H1 (cell line): ENCODE measurements around the gene TMEM59L. TPM values are rescaled to one million over a fixed set of nuclear protein-coding genes. Genes with fewer than 3 reads are reported as not detected.

Source experiments
- CTCF ChIA-PET: fragments of 300-600 bp; sonication (Branson Sonifier 250); formaldehyde crosslinking; loops from one replicate; lab custom pipeline; 2021; ENCODE audit not compliant: partially characterized antibody; lab: Charles Lee
- POLR2A ChIA-PET: fragments of 300-600 bp; sonication (Branson Sonifier 250); formaldehyde crosslinking; loops from one replicate; lab custom pipeline; 2021; ENCODE audit warnings: inconsistent platforms; ENCODE audit not compliant: partially characterized antibody; lab: Charles Lee
- DNase-seq, 2 experiments: peaks; one replicate each; pipeline versions ENCODE4 v3.0.0 to v3.0.0-alpha.2; 2010 to 2022; ENCODE audit warnings: low spot score in 2 of 2, low read depth in 1 of 2, mixed read lengths in 1 of 2
- FAIRE-seq: peaks from 2 replicates; lab custom pipeline; 2011; peaks lifted over from hg19 to GRCh38; lab: Jason Lieb, UNC
- H2AFZ ChIP-seq: 2 replicates; pipeline ENCODE4 v1.8.1; 2012; ENCODE audit warnings: low read length, inconsistent platforms
- H2AK5ac ChIP-seq: 2 replicates; pipeline ENCODE4 v1.6.1; 2013; ENCODE audit warnings: low read depth, low read length
- H2BK120ac ChIP-seq: replicated peaks from 2 replicates; pipeline ENCODE3; 2013; ENCODE audit warnings: low read depth, low read length, inconsistent platforms
- H2BK12ac ChIP-seq: 2 replicates; pipeline ENCODE4 v1.6.1; 2013; ENCODE audit warnings: low read depth, low read length
- H2BK15ac ChIP-seq: 2 replicates; pipeline ENCODE4 v1.6.1; 2013; ENCODE audit warnings: low read length
- H2BK20ac ChIP-seq: 2 replicates; pipeline ENCODE4 v1.6.1; 2013; ENCODE audit warnings: low read length
- H2BK5ac ChIP-seq: 2 replicates; pipeline ENCODE4 v1.6.1; 2013; ENCODE audit warnings: low read depth, low read length
- H3K14ac ChIP-seq: 2 replicates; pipeline ENCODE4 v1.6.1; 2013; ENCODE audit warnings: inconsistent platforms; ENCODE audit not compliant: insufficient read length
- H3K18ac ChIP-seq: 2 replicates; pipeline ENCODE4 v1.6.1; 2013; ENCODE audit warnings: low read length; ENCODE audit errors: extremely low read depth
- H3K23ac ChIP-seq: 2 replicates; pipeline ENCODE4 v1.6.1; 2013; ENCODE audit warnings: inconsistent platforms; ENCODE audit not compliant: insufficient read length
- H3K23me2 ChIP-seq: 2 replicates; pipeline ENCODE4 v1.6.1; 2013; ENCODE audit warnings: low read depth, low read length
- H3K27ac ChIP-seq: 2 replicates; pipeline ENCODE4 v1.6.1; 2011; ENCODE audit warnings: low read depth, low read length, inconsistent platforms
- H3K27me3 ChIP-seq, 4 experiments: replicated peaks in 1 of 4; 1 replicate in 1 of 4; 2 replicates in 3 of 4; pipeline versions ENCODE4 v1.6.1 to v1.8.1; 2011 to 2013; ENCODE audit warnings: low read length in 3 of 4, mild to moderate bottlenecking in 3 of 4, inconsistent platforms in 2 of 4, mixed read lengths in 2 of 4, moderate library complexity in 1 of 4; ENCODE audit not compliant: control insufficient read depth in 3 of 4, insufficient read depth in 3 of 4; ENCODE audit errors: extremely low read depth in 1 of 4
- H3K36me3 ChIP-seq, 4 experiments: 2 replicates each; pipeline versions ENCODE4 v1.6.1 to v1.8.1; 2011 to 2013; ENCODE audit warnings: mild to moderate bottlenecking in 4 of 4, low read length in 3 of 4, moderate library complexity in 2 of 4, control low read depth in 1 of 4, inconsistent platforms in 1 of 4; ENCODE audit not compliant: insufficient read depth in 4 of 4, control insufficient read depth in 2 of 4
- H3K4ac ChIP-seq: replicated peaks from 2 replicates; pipeline ENCODE3; 2013; ENCODE audit warnings: low read length, low read depth, mixed read lengths, inconsistent platforms; ENCODE audit not compliant: insufficient read length
- H3K4me1 ChIP-seq, 4 experiments: replicated peaks in 1 of 4; 1 replicate in 1 of 4; 2 replicates in 3 of 4; pipeline versions ENCODE4 v1.6.1 to v1.8.1; 2011 to 2013; ENCODE audit warnings: low read length in 3 of 4, inconsistent platforms in 2 of 4, mixed read lengths in 1 of 4; ENCODE audit not compliant: insufficient read depth in 4 of 4, control insufficient read depth in 3 of 4
- H3K4me2 ChIP-seq, 2 experiments: 2 replicates each; pipeline versions ENCODE4 v1.6.1 to v1.8.1; 2011 to 2013; ENCODE audit warnings: low read depth in 2 of 2, low read length in 2 of 2, control low read depth in 1 of 2, inconsistent platforms in 1 of 2, mild to moderate bottlenecking in 1 of 2; ENCODE audit not compliant: insufficient read depth in 1 of 2
- H3K4me3 ChIP-seq, 4 experiments: fragments of 200-600, 300-600 bp in 1 of 4; sonication (generic), shearing (Covaris generic), sonication (Bioruptor Twin) in 1 of 4; 2 replicates each; pipeline versions ENCODE4 v1.5.1 to v1.8.1; 2011 to 2016; ENCODE audit warnings: low read length in 4 of 4, low read depth in 3 of 4, control low read depth in 2 of 4, inconsistent platforms in 2 of 4, mild to moderate bottlenecking in 2 of 4, mixed read lengths in 1 of 4, moderate library complexity in 1 of 4; ENCODE audit not compliant: insufficient read depth in 2 of 4; ENCODE audit errors: extremely low read depth in 1 of 4
- H3K56ac ChIP-seq: replicated peaks from 2 replicates; pipeline ENCODE3; 2013; ENCODE audit warnings: low read depth, mild to moderate bottlenecking, mixed read lengths, low read length, inconsistent platforms; ENCODE audit not compliant: insufficient read length
- H3K79me1 ChIP-seq: 2 replicates; pipeline ENCODE4 v1.6.1; 2013; ENCODE audit warnings: low read depth, low read length, control low read depth
- H3K79me2 ChIP-seq, 2 experiments: 2 replicates each; pipeline versions ENCODE4 v1.6.1 to v1.8.1; 2012 to 2013; ENCODE audit warnings: low read length in 2 of 2, mild to moderate bottlenecking in 2 of 2, inconsistent platforms in 1 of 2; ENCODE audit not compliant: insufficient read depth in 2 of 2, control insufficient read depth in 1 of 2
- H3K9ac ChIP-seq, 4 experiments: replicated peaks in 1 of 4; 1 replicate in 1 of 4; 2 replicates in 3 of 4; pipeline versions ENCODE4 v1.6.1 to v1.8.1; 2011 to 2013; ENCODE audit warnings: low read depth in 3 of 4, low read length in 3 of 4, control low read depth in 2 of 4, mild to moderate bottlenecking in 2 of 4, moderate library complexity in 2 of 4, inconsistent platforms in 1 of 4; ENCODE audit errors: extremely low read depth in 1 of 4
- H3K9me3 ChIP-seq, 2 experiments: 2 replicates each; pipeline versions ENCODE4 v1.6.1 to v1.8.1; 2012 to 2013; ENCODE audit warnings: mild to moderate bottlenecking in 2 of 2, moderate library complexity in 2 of 2, control low read depth in 1 of 2, inconsistent platforms in 1 of 2, low read depth in 1 of 2, low read length in 1 of 2, mixed read lengths in 1 of 2; ENCODE audit not compliant: insufficient read depth in 2 of 2
- H4K20me1 ChIP-seq, 2 experiments: replicated peaks in 1 of 2; 2 replicates each; pipeline versions ENCODE3 to v1.8.1; 2011 to 2013; ENCODE audit warnings: inconsistent platforms in 2 of 2, low read length in 2 of 2, mild to moderate bottlenecking in 1 of 2; ENCODE audit not compliant: insufficient read depth in 2 of 2, control insufficient read depth in 1 of 2
- H4K5ac ChIP-seq: 2 replicates; pipeline ENCODE4 v1.6.1; 2013; ENCODE audit warnings: low read length, low read depth, mixed read lengths, inconsistent platforms; ENCODE audit not compliant: insufficient read length
- H4K8ac ChIP-seq: 2 replicates; pipeline ENCODE4 v1.8.0; 2013; ENCODE audit warnings: mild to moderate bottlenecking, moderate library complexity, low read length, inconsistent platforms; ENCODE audit not compliant: insufficient read depth; ENCODE audit errors: extremely low read depth
- H4K91ac ChIP-seq: replicated peaks from 2 replicates; pipeline ENCODE3; 2013; ENCODE audit warnings: low read length, mixed read lengths, inconsistent platforms; ENCODE audit not compliant: insufficient read length
- ASH2L ChIP-seq: fragments of 200-600, 300-600 bp; sonication (generic); IDR thresholded peaks from one replicate; pipeline ENCODE4 v1.7.1; 2017; ENCODE audit warnings: low read length
- GABPA ChIP-seq: IDR thresholded peaks from 2 replicates; pipeline ENCODE4 v1.6.1; 2011; ENCODE audit warnings: mild to moderate bottlenecking, low read length, moderate library complexity, borderline replicate concordance; ENCODE audit not compliant: insufficient read depth
- MAFK ChIP-seq: IDR thresholded peaks from 2 replicates; pipeline ENCODE4 v1.6.1; 2012; ENCODE audit warnings: low read depth, mild to moderate bottlenecking, improper control_type of control experiment, low read length
- RXRA ChIP-seq: IDR thresholded peaks from 2 replicates; pipeline ENCODE4 v1.6.1; 2011; ENCODE audit warnings: low read depth, mild to moderate bottlenecking, low read length, moderate library complexity; ENCODE audit not compliant: insufficient read depth
- SP2 ChIP-seq: IDR thresholded peaks from 2 replicates; pipeline ENCODE4 v1.6.1; 2012; ENCODE audit warnings: mild to moderate bottlenecking, low read length, inconsistent platforms
- WGBS, 2 experiments: shearing (Covaris generic) in 1 of 2; methylation state at CpG; one replicate each; pipeline versions ENCODE4 v1.1.6 to v1.1.7; 2013 to 2015; ENCODE audit warnings: low lambda C conversion rate in 2 of 2, mixed read lengths in 2 of 2, inconsistent platforms in 1 of 2, low coverage in 1 of 2, missing lambda C conversion rate in 1 of 2; ENCODE audit not compliant: insufficient replicate concordance in 2 of 2, insufficient coverage in 1 of 2, insufficient read length in 1 of 2; ENCODE audit errors: extremely low coverage in 1 of 2, missing lambda C conversion rate in 1 of 2; 5-methylcytosine and 5-hydroxymethylcytosine counted together
- polyA plus RNA-seq, 7 experiments: library from polyadenylated mRNA; depleted of rRNA in 3 of 7; stranded (reverse) in 5 of 7; unstranded in 2 of 7; fragments of >200 nt in 5 of 7; fragments of 200-250 nt in 2 of 7; gene quantifications; 1 replicate in 5 of 7; 2 replicates in 1 of 7; 4 replicates in 1 of 7; pipeline versions ENCODE4 v1.2.1 to v1.2.3, GENCODE V29; 2011 to 2013; ENCODE audit warnings: missing spikeins in 2 of 7, mixed read lengths in 2 of 7
- total RNA-seq: library from RNA; stranded (reverse); fragmentation: NEBNext Ultra II Directional; extraction: Animal tissue kit (Norgen Biotek cat#: 25700); gene quantifications from 2 replicates; pipeline ENCODE4 v1.2.1, GENCODE V29; 2021

TMEM59L gene
- total and polyA plus RNA-seq, 2 of the 8 experiments (the other 6 are each of a cell fraction or from before 2014, with no cell fraction given), result 4.0 to 12.2 TPM

DNA sequence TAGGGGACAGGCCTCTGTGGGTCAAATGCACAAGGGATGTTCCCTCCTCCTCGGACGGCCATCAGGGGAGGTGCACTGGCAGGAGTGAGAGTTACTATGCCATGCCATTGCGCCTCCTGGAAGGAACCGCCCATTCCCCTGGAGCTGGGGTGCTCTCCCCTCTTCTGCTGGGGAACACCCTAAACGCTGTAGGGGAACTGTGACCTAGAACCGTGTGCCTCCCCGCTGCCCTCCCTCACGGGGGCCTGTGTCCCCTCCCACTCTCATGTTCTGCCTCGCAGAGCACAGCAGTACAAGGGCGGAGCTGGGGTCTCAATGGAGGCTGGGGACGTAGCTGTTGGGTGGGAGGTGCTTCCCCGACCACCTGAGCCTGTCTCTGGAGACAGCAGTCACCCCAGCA is 53.6 kb downstream of the TMEM59L start:
- H3K36me3 ChIP-seq, result peaks cover 0 to 17% (median 2%) of the 10 kb centered on the region in 4 experiments; a peak in 4 of 8 replicates
- ChIA-PET CTCF (interaction anchor here (0.7 to 2.4 kb wide), 4 partner anchors 10 to 196 kb away, joined by 3 to 12 read pairs (median 3); no protein-coding TSS in a partner anchor), POLR2A (interaction anchor here (0.5 to 1.5 kb wide), 6 partner anchors 11 to 170 kb away, joined by 3 to 5 read pairs (median 3); no protein-coding TSS in a partner anchor)
- no peak overlapping the region for H3K4me2 ChIP-seq
- H4K91ac ChIP-seq, result no peak overlapping the region
- peaks cover 5 to 9% of the 10 kb centered on the region in 2 experiments for H4K20me1 ChIP-seq
- H3K27me3 ChIP-seq, result no peaks in the 10 kb centered on the region
- 0 out of 2 replicates have a peak overlapping the region, but pooled peaks have one; percentile 50 for H2BK12ac ChIP-seq
- no peak overlapping the region for H3K9ac ChIP-seq
- no peak overlapping the region for H3K4ac ChIP-seq
- peaks cover 0 to 4% (median 3%) of the 10 kb centered on the region in 4 experiments; a peak in 2 of 7 replicates for H3K4me1 ChIP-seq
- H3K79me1 ChIP-seq, result 0 out of 2 replicates have a peak, but pooled peaks cover under 1% of the 10 kb centered on the region
- H3K9me3 ChIP-seq, result no peaks in the 10 kb centered on the region
- no peak overlapping the region for H2AK5ac ChIP-seq
- H3K18ac ChIP-seq, result no peak overlapping the region
- no peak for TF ChIP-seq GABPA
- no peak for TF ChIP-seq SP2
- no peak for TF ChIP-seq ASH2L
- TF ChIP-seq MAFK, result no peak
- no peak for TF ChIP-seq RXRA
- no peak overlapping the region for H3K27ac ChIP-seq
- H4K5ac ChIP-seq, result no peak overlapping the region
- H3K56ac ChIP-seq, result no peak overlapping the region
- DNase-seq, result no peak
- H2AFZ ChIP-seq, result no peak overlapping the region
- H2BK20ac ChIP-seq, result no peak overlapping the region
- H3K23me2 ChIP-seq, result no peaks in the 10 kb centered on the region
- WGBS, 2 experiments, result 93% methylated on average over 12 of the region's 12 CpGs; no CpG with 5 or more reads in 1 of the 2 experiments
- no peak overlapping the region for H3K4me3 ChIP-seq
- no peak overlapping the region for H3K23ac ChIP-seq
- no peak overlapping the region for H3K14ac ChIP-seq
- H4K8ac ChIP-seq, result no peak overlapping the region
- H2BK120ac ChIP-seq, result no peak overlapping the region
- no peak overlapping the region for H2BK15ac ChIP-seq
- no peak for FAIRE-seq
- no peak overlapping the region for H2BK5ac ChIP-seq
- no peaks in the 10 kb centered on the region for H3K79me2 ChIP-seq
